ENCODE data around the gene TXNRD1. TPM values are rescaled to one million over a fixed set of nuclear protein-coding genes. Genes with fewer than 3 reads are reported as not detected.
"Not testable (repeated sequence)": the region's sequence is repeated elsewhere in the genome, so short reads cannot be mapped to it uniquely, and the experiment has no call there.

Gene TXNRD1
- total RNA-seq, 1 experiment from 2014 or later, result 327 TPM

- no peak for TF ChIP-seq EGR1 (IDR thresholded peaks at IDR 0.05; ENCODE audit: low read depth)
- TF ChIP-seq SIN3A (IDR thresholded peaks at IDR 0.05; ENCODE audit: low read depth), result no peak
- no peak for TF ChIP-seq SRF (IDR thresholded peaks at IDR 0.05; ENCODE audit: low read depth)
- no peak for TF ChIP-seq CBX3 (IDR thresholded peaks at IDR 0.05; ENCODE audit: low read depth)
- no peak for TF ChIP-seq ELF1 (IDR thresholded peaks at IDR 0.05; ENCODE audit: borderline replicate concordance, low read depth)
- no peak for TF ChIP-seq ATF3 (IDR thresholded peaks at IDR 0.05)
- no peak for TF ChIP-seq CEBPB (IDR thresholded peaks at IDR 0.05; ENCODE audit: low read depth)
- TF ChIP-seq POLR2A (IDR thresholded peaks at IDR 0.05; ENCODE audit: borderline replicate concordance, extremely low read depth, insufficient read depth, insufficient read length), result no peak
- TF ChIP-seq JUND (IDR thresholded peaks at IDR 0.05), result no peak
Measured at GRCh38 chr12:104331376-104331775, 115.8 kb downstream of the TXNRD1 start (continued).

- Histone ChIP-seq H3K79me2 (ENCODE audit: insufficient read depth, low read length) (peaks cover 95% of the 10 kb centered on the region), H4K20me1 (ENCODE audit: insufficient read depth) (peaks cover 13% of the 10 kb centered on the region; the same call in 1 of the 2 replicates), H3K36me3 (ENCODE audit: control insufficient read depth in 1 of 2, insufficient read depth in 2 of 2, low read length in 2 of 2) (peaks cover 45 to 73% of the 10 kb centered on the region in 2 experiments)
- H3K9me2 ChIP-seq (ENCODE audit: insufficient read depth); ATAC-seq; DNase-seq (ENCODE audit: low read depth, low spot score); POLR2A ChIA-PET; BruUV-seq (replicated peaks); intact Hi-C loops (cut with micrococcal nuclease); H3K4me2 ChIP-seq (ENCODE audit: low read length); CTCF ChIA-PET; RAD21 ChIA-PET (ENCODE audit: low non-redundant PET in 1 of 2, low total read pairs in 2 of 2, uncharacterized antibody in 2 of 2, unreplicated experiment in 2 of 2); H2AFZ ChIP-seq (ENCODE audit: low read depth, low read length, poor library complexity, severe bottlenecking); H3K4me3 ChIP-seq (replicated peaks in 1 of 2; ENCODE audit: low read depth in 1 of 2, low read length in 2 of 2); H3K9me3 ChIP-seq (ENCODE audit: control insufficient read depth in 1 of 2, insufficient read depth in 1 of 2, low read depth in 1 of 2, low read length in 2 of 2); H3K4me1 ChIP-seq (ENCODE audit: control insufficient read depth in 1 of 2, insufficient read depth in 2 of 2, low read length in 2 of 2); H3K27me3 ChIP-seq (ENCODE audit: insufficient read depth, low read length); H3K9ac ChIP-seq (ENCODE audit: low read length); H3K27ac ChIP-seq (ENCODE audit: low read depth, low read length): not testable (repeated sequence)
Measured at GRCh38 chr12:104332273-104332672, 116.7 kb downstream of the TXNRD1 start.

- H3K9me3 ChIP-seq (ENCODE audit: control insufficient read depth in 1 of 2, insufficient read depth in 1 of 2, low read depth in 1 of 2, low read length in 2 of 2), result no peaks in the 10 kb centered on the region
- RAD21 ChIA-PET (ENCODE audit: low non-redundant PET in 1 of 2, low total read pairs in 2 of 2, uncharacterized antibody in 2 of 2, unreplicated experiment in 2 of 2), result no interaction called here
- BruUV-seq (replicated peaks), result no TSS peak
- H3K4me2 ChIP-seq (ENCODE audit: low read length), result no peak overlapping the region
- H3K4me1 ChIP-seq (ENCODE audit: control insufficient read depth in 1 of 2, insufficient read depth in 2 of 2, low read length in 2 of 2), result no peaks in the 10 kb centered on the region
- POLR2A ChIA-PET, result no interaction called here
- no peak overlapping the region for H3K27ac ChIP-seq (ENCODE audit: low read depth, low read length)
- no peaks in the 10 kb centered on the region for H3K27me3 ChIP-seq (ENCODE audit: insufficient read depth, low read length)
- CTCF ChIA-PET, result no interaction called here
- DNase-seq (ENCODE audit: low read depth, low spot score) (no peak), ATAC-seq (no peak)
- TF ChIP-seq SP1 (IDR thresholded peaks at IDR 0.05; ENCODE audit: low read depth) (no peak), EZH2phosphoT487 (IDR thresholded peaks at IDR 0.05; ENCODE audit: borderline replicate concordance) (no peak), EGR1 (IDR thresholded peaks at IDR 0.05; ENCODE audit: low read depth) (no peak), ATF3 (IDR thresholded peaks at IDR 0.05) (no peak), RAD21 (IDR thresholded peaks at IDR 0.05; ENCODE audit: low read depth) (no peak), ZBTB33 (IDR thresholded peaks at IDR 0.05; ENCODE audit: extremely low read depth, insufficient replicate concordance, low read length) (no peak), YY1 (IDR thresholded peaks at IDR 0.05; ENCODE audit: extremely low read depth, insufficient replicate concordance, low read depth, low read length) (no peak), CEBPB (IDR thresholded peaks at IDR 0.05; ENCODE audit: low read depth) (no peak), SIN3A (IDR thresholded peaks at IDR 0.05; ENCODE audit: low read depth) (no peak), JUND (IDR thresholded peaks at IDR 0.05) (no peak), EZH2 (IDR thresholded peaks at IDR 0.05) (no peak)
- no peak overlapping the region for H3K9ac ChIP-seq (ENCODE audit: low read length)
- H3K36me3 ChIP-seq (ENCODE audit: control insufficient read depth in 1 of 2, insufficient read depth in 2 of 2, low read length in 2 of 2), result peaks cover 45 to 64% of the 10 kb centered on the region in 2 experiments
- H3K9me2 ChIP-seq (ENCODE audit: insufficient read depth), result no peaks in the 10 kb centered on the region
- H2AFZ ChIP-seq (ENCODE audit: low read depth, low read length, poor library complexity, severe bottlenecking), result no peak overlapping the region
- peaks cover 91% of the 10 kb centered on the region for H3K79me2 ChIP-seq (ENCODE audit: insufficient read depth, low read length)
- peaks cover 13% of the 10 kb centered on the region; the same call in 1 of the 2 replicates for H4K20me1 ChIP-seq (ENCODE audit: insufficient read depth)
- intact Hi-C loops (cut with micrococcal nuclease), result no loop called here
- H3K4me3 ChIP-seq (replicated peaks in 1 of 2; ENCODE audit: low read depth in 1 of 2, low read length in 2 of 2), result no peak overlapping the region
Measured at GRCh38 chr12:104333692-104334255, 118.2 kb downstream of the TXNRD1 start.
